Measurements from ENCODE around the gene NECTIN1. TPM values are rescaled to one million over a fixed set of nuclear protein-coding genes. Genes with fewer than 3 reads are reported as not detected.

Gene NECTIN1
- total RNA-seq, 1 experiment from 2014 or later, result 23.8 TPM

DNA sequence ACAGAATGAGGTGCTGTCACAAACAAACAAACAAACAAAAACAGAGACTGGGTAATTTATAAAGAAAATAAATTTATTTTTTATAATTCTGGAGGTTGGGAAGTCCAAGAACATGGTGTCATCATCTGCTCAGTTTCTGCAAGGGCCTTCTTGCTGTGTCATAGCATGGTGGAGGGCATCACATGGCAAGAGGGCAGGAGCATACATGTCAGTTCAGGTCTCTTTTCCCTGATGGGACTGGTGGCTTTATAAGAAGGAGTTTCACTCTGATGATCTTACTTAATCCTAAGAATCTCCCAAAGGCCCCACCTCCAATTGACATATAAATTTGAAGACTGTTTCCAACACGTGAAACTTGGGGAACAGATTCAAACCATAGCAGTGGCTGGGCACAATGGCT is 135.7 kb downstream of the NECTIN1 start:
- no peaks in the 10 kb centered on the region for H3K79me2 ChIP-seq (ENCODE audit: insufficient read depth, low read length)
- DNase-seq (ENCODE audit: low read depth, low spot score) (no peak), ATAC-seq (no peak)
- no peak overlapping the region for H2AFZ ChIP-seq (ENCODE audit: low read depth, low read length, poor library complexity, severe bottlenecking)
- no peaks in the 10 kb centered on the region for H3K27me3 ChIP-seq (ENCODE audit: insufficient read depth, low read length)
- no peaks in the 10 kb centered on the region for H3K36me3 ChIP-seq (ENCODE audit: control insufficient read depth in 1 of 2, insufficient read depth in 2 of 2, low read length in 2 of 2)
- H3K4me2 ChIP-seq (ENCODE audit: low read length), result no peak overlapping the region
- TF ChIP-seq TCF7L2 (IDR thresholded peaks at IDR 0.05; ENCODE audit: borderline replicate concordance, extremely low read depth, insufficient read depth, insufficient read length) (no peak), POLR2AphosphoS5 (IDR thresholded peaks at IDR 0.05; ENCODE audit: low read depth, low read length) (no peak), CBX3 (IDR thresholded peaks at IDR 0.05; ENCODE audit: low read depth) (no peak), EGR1 (IDR thresholded peaks at IDR 0.05; ENCODE audit: low read depth) (no peak), ELF1 (IDR thresholded peaks at IDR 0.05; ENCODE audit: borderline replicate concordance, low read depth) (no peak), EZH2 (IDR thresholded peaks at IDR 0.05) (no peak), YY1 (IDR thresholded peaks at IDR 0.05; ENCODE audit: extremely low read depth, insufficient replicate concordance, low read depth, low read length) (no peak), EZH2phosphoT487 (IDR thresholded peaks at IDR 0.05; ENCODE audit: borderline replicate concordance) (no peak), ZFX (IDR thresholded peaks at IDR 0.05) (no peak), JUND (IDR thresholded peaks at IDR 0.05) (no peak), POLR2A (IDR thresholded peaks at IDR 0.05; ENCODE audit: borderline replicate concordance, extremely low read depth, insufficient read depth, insufficient read length) (no peak)
- TF ChIP-seq, protein P1, sequence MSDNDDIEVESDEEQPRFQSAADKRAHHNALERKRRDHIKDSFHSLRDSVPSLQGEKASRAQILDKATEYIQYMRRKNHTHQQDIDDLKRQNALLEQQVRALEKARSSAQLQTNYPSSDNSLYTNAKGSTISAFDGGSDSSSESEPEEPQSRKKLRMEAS (IDR thresholded peaks at IDR 0.05), result no peak
- TF ChIP-seq, protein P2, sequence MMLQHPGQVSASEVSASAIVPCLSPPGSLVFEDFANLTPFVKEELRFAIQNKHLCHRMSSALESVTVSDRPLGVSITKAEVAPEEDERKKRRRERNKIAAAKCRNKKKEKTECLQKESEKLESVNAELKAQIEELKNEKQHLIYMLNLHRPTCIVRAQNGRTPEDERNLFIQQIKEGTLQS (IDR thresholded peaks at IDR 0.05), result no peak
- TF ChIP-seq, protein P3, sequence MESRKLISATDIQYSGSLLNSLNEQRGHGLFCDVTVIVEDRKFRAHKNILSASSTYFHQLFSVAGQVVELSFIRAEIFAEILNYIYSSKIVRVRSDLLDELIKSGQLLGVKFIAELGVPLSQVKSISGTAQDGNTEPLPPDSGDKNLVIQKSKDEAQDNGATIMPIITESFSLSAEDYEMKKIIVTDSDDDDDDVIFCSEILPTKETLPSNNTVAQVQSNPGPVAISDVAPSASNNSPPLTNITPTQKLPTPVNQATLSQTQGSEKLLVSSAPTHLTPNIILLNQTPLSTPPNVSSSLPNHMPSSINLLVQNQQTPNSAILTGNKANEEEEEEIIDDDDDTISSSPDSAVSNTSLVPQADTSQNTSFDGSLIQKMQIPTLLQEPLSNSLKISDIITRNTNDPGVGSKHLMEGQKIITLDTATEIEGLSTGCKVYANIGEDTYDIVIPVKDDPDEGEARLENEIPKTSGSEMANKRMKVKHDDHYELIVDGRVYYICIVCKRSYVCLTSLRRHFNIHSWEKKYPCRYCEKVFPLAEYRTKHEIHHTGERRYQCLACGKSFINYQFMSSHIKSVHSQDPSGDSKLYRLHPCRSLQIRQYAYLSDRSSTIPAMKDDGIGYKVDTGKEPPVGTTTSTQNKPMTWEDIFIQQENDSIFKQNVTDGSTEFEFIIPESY (IDR thresholded peaks at IDR 0.05; ENCODE audit: extremely low read depth, insufficient replicate concordance, low read length), result no peak
- H3K4me1 ChIP-seq (ENCODE audit: control insufficient read depth in 1 of 2, insufficient read depth in 2 of 2, low read length in 2 of 2), result peaks cover 0 to 24% of the 10 kb centered on the region in 2 experiments; a peak in 2 of 4 replicates
- RAD21 ChIA-PET (ENCODE audit: low non-redundant PET in 1 of 2, low total read pairs in 2 of 2, uncharacterized antibody in 2 of 2, unreplicated experiment in 2 of 2), result no interaction called here
- H3K9me2 ChIP-seq (ENCODE audit: insufficient read depth), result no peaks in the 10 kb centered on the region
- no peak overlapping the region for H3K4me3 ChIP-seq (replicated peaks in 1 of 2; ENCODE audit: low read depth in 1 of 2, low read length in 2 of 2)
- H3K9me3 ChIP-seq (ENCODE audit: control insufficient read depth in 1 of 2, insufficient read depth in 1 of 2, low read depth in 1 of 2, low read length in 2 of 2), result no peaks in the 10 kb centered on the region
- no peak overlapping the region for H3K27ac ChIP-seq (ENCODE audit: low read depth, low read length)
- no TSS peak for BruUV-seq (replicated peaks)
- H4K20me1 ChIP-seq (ENCODE audit: insufficient read depth), result no peaks in the 10 kb centered on the region
- CTCF ChIA-PET, result no interaction called here
- no peak overlapping the region for H3K9ac ChIP-seq (ENCODE audit: low read length)
- intact Hi-C loops (cut with micrococcal nuclease), result no loop called here
- POLR2A ChIA-PET, result no interaction called here

All from HCT116 (cell line).